Activated naive CD8-positive, alpha-beta T cell treated with anti-CD3 and anti-CD28 coated beads, Interleukin-2, amount 10 ng/mL, durations not matched to agents 7 days and 5 days (primary cell): ENCODE data around the gene FAM240B. TPM values are rescaled to one million over a fixed set of nuclear protein-coding genes. Genes with fewer than 3 reads are reported as not detected.

ENCODE experiments used
- ATAC-seq: fragments of 150-1000 bp; cut with Tn5 transposase; one replicate; pipeline ENCODE4 v1.10.0; 2021; ENCODE audit warnings: low read depth, moderate library complexity
- POLR2A ChIA-PET: fragments of 350-600 bp; sonication (Branson Sonifier 250); formaldehyde crosslinking; loops from one replicate; lab custom pipeline; 2021; ENCODE audit warnings: antibody characterized with exemption; lab: Charles Lee
- DNase-seq: peaks from one replicate; pipeline ENCODE4 v3.0.0; 2021
- H3K27ac Mint-ChIP-seq: one replicate; pipeline ENCODE4 v1.8.0; 2022; ENCODE audit warnings: mild to moderate bottlenecking, mixed read lengths
- H3K27me3 Mint-ChIP-seq: one replicate; pipeline ENCODE4 v1.8.0; 2022; ENCODE audit warnings: mild to moderate bottlenecking, moderate library complexity, mixed read lengths
- H3K36me3 Mint-ChIP-seq: one replicate; pipeline ENCODE4 v1.8.0; 2021; ENCODE audit warnings: mild to moderate bottlenecking, mixed read lengths
- H3K4me1 Mint-ChIP-seq: one replicate; pipeline ENCODE4 v1.8.0; 2021; ENCODE audit warnings: mixed read lengths
- H3K4me3 Mint-ChIP-seq: one replicate; pipeline ENCODE4 v1.8.0; 2022; ENCODE audit warnings: mild to moderate bottlenecking, moderate library complexity, mixed read lengths
- H3K9me3 Mint-ChIP-seq: one replicate; pipeline ENCODE4 v1.8.0; 2021; ENCODE audit warnings: mixed read lengths
- total RNA-seq, 2 experiments: library from RNA; stranded (reverse); gene quantifications; one replicate each; pipeline ENCODE4 v1.2.3, GENCODE V29; 2021

FAM240B gene
- total RNA-seq, 2 experiments from 2014 or later = not detected

GRCh38 chr9:38649731-38650363, 70.1 kb downstream of the FAM240B start:
- ATAC-seq = no peak
- H3K4me3 Mint-ChIP-seq = no peak overlapping the region
- no peaks in the 10 kb centered on the region for H3K4me1 Mint-ChIP-seq
- no peak for DNase-seq
- H3K9me3 Mint-ChIP-seq = no peaks in the 10 kb centered on the region
- H3K27me3 Mint-ChIP-seq = peaks cover 5% of the 10 kb centered on the region
- POLR2A ChIA-PET = no interaction called here
- H3K36me3 Mint-ChIP-seq = no peaks in the 10 kb centered on the region
- no peak overlapping the region for H3K27ac Mint-ChIP-seq

GRCh38 chr9:38644601-38645000, 75.3 kb downstream of the FAM240B start:
- no peak overlapping the region for H3K27ac Mint-ChIP-seq
- H3K9me3 Mint-ChIP-seq = no peaks in the 10 kb centered on the region
- H3K4me3 Mint-ChIP-seq = no peak overlapping the region
- ATAC-seq (no peak), DNase-seq (no peak)
- H3K27me3 Mint-ChIP-seq = peaks cover 5% of the 10 kb centered on the region
- no peaks in the 10 kb centered on the region for H3K4me1 Mint-ChIP-seq
- H3K36me3 Mint-ChIP-seq = no peaks in the 10 kb centered on the region
- POLR2A ChIA-PET = no interaction called here

Other genes with a start within 250 kb of the FAM240B start
- gene ANKRD18A, start 99.5 kb downstream of the FAM240B start, total RNA-seq = 1 to 10 TPM; 1.2 to 2.9 TPM